Urinary bladder (tissue), 4 donors: ENCODE data around the gene FOXL1. TPM values are rescaled to one million over a fixed set of nuclear protein-coding genes. Genes with fewer than 3 reads are reported as not detected.

Source experiments
- DNase-seq: peaks from one replicate; pipeline ENCODE4 v3.0.0-alpha.2; 2015; ENCODE audit errors: extremely low spot score
- H3K27ac ChIP-seq: one replicate; pipeline ENCODE4 v1.5.1; 2013; ENCODE audit warnings: low read depth, mild to moderate bottlenecking, moderate library complexity
- H3K36me3 ChIP-seq: one replicate; pipeline ENCODE4 v1.6.1; 2013; ENCODE audit warnings: mild to moderate bottlenecking, moderate library complexity; ENCODE audit not compliant: insufficient read depth
- H3K4me1 ChIP-seq: one replicate; pipeline ENCODE4 v1.6.1; 2013; ENCODE audit warnings: mild to moderate bottlenecking, moderate library complexity; ENCODE audit not compliant: insufficient read depth
- H3K4me3 ChIP-seq: one replicate; pipeline ENCODE4 v1.5.1; 2013; ENCODE audit warnings: low read depth, low read length
- WGBS: extraction: QIAGEN DNeasy Blood & Tissue Kit; methylation state at CpG from one replicate; pipeline ENCODE4 v1.1.7; 2013; 5-methylcytosine and 5-hydroxymethylcytosine counted together
- polyA plus RNA-seq: library from polyadenylated mRNA; stranded (reverse); fragments of 200-250 nt; gene quantifications from one replicate; pipeline ENCODE4 v1.2.3, GENCODE V29; 2013
- total RNA-seq: library from RNA; depleted of rRNA; stranded (reverse); fragments of >200 nt; gene quantifications from one replicate; pipeline ENCODE4 v1.2.3, GENCODE V29; 2014
- donor health status: healthy with polysubstance abuse.
- donor health status: healthy.

The FOXL1 gene
- total and polyA plus RNA-seq, 2 donors, result 7.8 to 9.5 TPM

DNA sequence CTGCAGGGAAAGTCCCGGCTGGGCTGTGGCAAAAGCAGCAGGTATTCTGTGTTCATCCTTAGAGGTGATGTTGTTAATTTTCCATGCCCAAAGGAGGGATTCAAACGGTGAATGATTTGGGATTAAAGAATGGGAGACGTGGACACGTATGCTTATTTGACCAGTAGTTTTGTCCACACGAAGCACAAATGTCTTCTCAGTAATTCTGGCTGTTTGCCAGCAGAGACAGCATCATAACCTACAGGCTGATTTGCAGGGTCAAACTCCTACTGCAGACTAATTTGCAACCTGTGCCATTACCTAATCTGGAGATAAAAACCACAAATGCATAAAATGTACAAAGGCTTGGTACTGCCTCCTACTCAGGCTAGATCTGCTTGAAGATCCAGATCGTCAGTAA lies 37.5 kb upstream of the FOXL1 start:
- no peak overlapping the region for H3K4me3 ChIP-seq
- no peaks in the 10 kb centered on the region for H3K4me1 ChIP-seq
- WGBS, result 86% methylated on average over 6 of the region's 6 CpGs
- no peak overlapping the region for H3K27ac ChIP-seq
- H3K36me3 ChIP-seq, result peaks cover 4% of the 10 kb centered on the region
- no peak for DNase-seq

DNA sequence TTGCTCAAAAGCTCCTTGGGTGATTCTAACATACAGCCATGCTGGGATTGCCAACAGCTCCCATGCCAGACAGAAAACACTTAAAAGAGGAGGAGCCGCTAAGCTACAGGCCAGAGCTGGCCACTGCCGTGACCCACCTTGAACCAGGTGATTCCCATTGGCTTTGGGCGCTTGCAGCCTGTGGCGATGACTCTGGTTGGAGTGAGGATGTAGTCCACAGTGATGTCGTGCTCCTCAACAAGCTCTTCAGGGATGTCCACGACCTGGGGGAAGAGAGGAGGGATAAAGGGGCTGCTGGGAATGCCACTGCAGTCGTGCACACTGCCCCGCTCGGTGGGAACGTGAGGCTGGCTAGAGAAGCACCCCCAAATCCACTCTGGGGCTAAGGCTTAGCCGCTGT lies 36.8 kb upstream of the FOXL1 start:
- peaks cover 4% of the 10 kb centered on the region for H3K36me3 ChIP-seq
- no peak for DNase-seq
- no peaks in the 10 kb centered on the region for H3K4me1 ChIP-seq
- H3K27ac ChIP-seq, result no peak overlapping the region
- H3K4me3 ChIP-seq, result no peak overlapping the region
- 93% methylated on average over 11 of the region's 11 CpGs for WGBS

- H3K4me1 ChIP-seq, result no peaks in the 10 kb centered on the region
- no peak overlapping the region for H3K27ac ChIP-seq
- H3K4me3 ChIP-seq, result no peak overlapping the region
- no peak for DNase-seq
- 92% methylated on average over 21 of the region's 21 CpGs for WGBS
- H3K36me3 ChIP-seq, result peaks cover 5% of the 10 kb centered on the region
These were observed 35.3 kb upstream of the FOXL1 start for GRCh38 chr16:86542756-86543750.

GRCh38 chr16:86545481-86545880 lies 32.9 kb upstream of the FOXL1 start:
- Histone ChIP-seq H3K36me3 (peaks cover 4% of the 10 kb centered on the region), H3K4me1 (no peaks in the 10 kb centered on the region), H3K4me3 (no peak overlapping the region), H3K27ac (no peak overlapping the region)
- WGBS, result 78% methylated on average over 12 of the region's 12 CpGs
- no peak for DNase-seq

DNA sequence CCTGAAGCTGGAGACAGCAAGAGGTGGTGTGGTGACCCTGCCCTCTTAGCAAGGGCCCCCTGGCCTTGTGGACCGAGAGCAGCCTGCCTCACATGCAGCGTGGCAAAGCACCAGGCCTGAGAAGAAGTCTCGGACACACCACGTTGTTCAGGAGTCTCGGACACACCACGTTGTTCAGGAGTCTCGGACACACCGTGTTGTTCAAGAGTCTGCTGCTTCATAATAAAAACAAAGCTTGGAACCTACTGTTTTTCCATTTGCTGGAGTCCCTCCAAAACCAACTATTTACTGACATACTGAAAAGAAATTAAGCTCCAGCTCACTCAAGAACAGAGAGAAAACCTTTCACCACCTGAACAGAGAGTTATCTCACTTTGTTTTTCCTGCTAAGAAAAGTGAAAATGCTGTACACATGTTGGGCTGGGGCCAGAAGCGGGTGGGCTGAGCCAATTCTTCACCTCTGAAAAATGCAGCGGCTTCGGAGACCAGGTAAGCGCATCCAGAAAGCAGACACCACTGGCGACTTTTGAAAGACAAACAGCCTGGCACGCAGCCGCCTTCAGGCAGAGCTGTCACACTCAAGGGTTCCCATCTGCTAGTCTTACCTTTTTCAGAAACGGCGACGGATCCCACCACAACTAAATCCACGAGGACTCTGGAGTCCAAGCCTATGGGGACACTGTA lies 32.3 kb upstream of the FOXL1 start:
- no peak for DNase-seq
- H3K4me3 ChIP-seq, result no peak overlapping the region
- peaks cover 1% of the 10 kb centered on the region for H3K36me3 ChIP-seq
- H3K27ac ChIP-seq, result no peak overlapping the region
- 88% methylated on average over 19 of the region's 19 CpGs for WGBS
- H3K4me1 ChIP-seq, result no peaks in the 10 kb centered on the region

- 89% methylated on average over 8 of the region's 8 CpGs for WGBS
- Histone ChIP-seq H3K27ac (no peak overlapping the region), H3K4me3 (no peak overlapping the region), H3K4me1 (no peaks in the 10 kb centered on the region), H3K36me3 (peaks cover 1% of the 10 kb centered on the region)
- no peak for DNase-seq
These were observed 31.7 kb upstream of the FOXL1 start for GRCh38 chr16:86546638-86547013.

DNA sequence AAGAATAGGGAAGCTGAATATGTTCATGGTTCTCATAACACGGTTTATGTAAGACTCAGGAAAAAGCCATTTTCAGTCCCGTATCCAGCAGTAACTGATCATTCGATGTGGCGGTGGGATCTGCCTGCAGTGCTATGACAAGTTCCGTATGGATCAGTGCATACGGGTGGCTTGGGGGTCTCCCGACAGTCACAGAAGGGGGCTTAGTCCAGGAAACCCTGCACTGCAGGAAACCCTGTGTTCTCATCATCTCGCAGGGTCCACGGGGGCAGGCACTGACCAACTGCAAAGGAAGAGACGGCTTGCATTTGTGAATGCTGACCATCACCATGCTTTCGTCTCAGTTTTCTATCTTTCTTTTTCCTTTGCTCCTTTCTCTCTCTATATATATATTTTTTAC lies 31.1 kb upstream of the FOXL1 start:
- H3K27ac ChIP-seq, result no peak overlapping the region
- H3K4me3 ChIP-seq, result no peak overlapping the region
- H3K4me1 ChIP-seq, result no peaks in the 10 kb centered on the region
- no peak for DNase-seq
- H3K36me3 ChIP-seq, result peaks cover 1% of the 10 kb centered on the region
- WGBS, result 94% methylated on average over 11 of the region's 11 CpGs

- Histone ChIP-seq H3K36me3 (peaks cover 1% of the 10 kb centered on the region), H3K4me3 (no peak overlapping the region), H3K27ac (no peak overlapping the region), H3K4me1 (no peaks in the 10 kb centered on the region)
- 80% methylated on average over 8 of the region's 8 CpGs for WGBS
- DNase-seq, result no peak
These were observed 29.1 kb upstream of the FOXL1 start for GRCh38 chr16:86549076-86549892.

DNA sequence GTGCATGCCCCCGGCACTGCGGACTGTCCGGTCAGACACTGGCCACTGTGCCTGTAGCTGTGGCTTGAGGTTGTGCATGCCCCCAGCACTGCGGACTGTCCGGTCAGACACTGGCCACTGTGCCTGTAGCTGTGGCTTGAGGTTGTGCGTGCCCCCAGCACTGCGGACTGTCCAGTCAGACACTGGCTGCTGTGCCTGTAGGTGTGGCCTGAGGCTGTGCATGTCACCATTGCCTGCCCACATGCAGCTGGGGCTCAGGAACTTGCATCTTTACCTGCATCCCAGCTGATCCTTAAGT lies 28.5 kb upstream of the FOXL1 start:
- no peaks in the 10 kb centered on the region for H3K4me1 ChIP-seq
- DNase-seq, result no peak

GRCh38 chr16:86550281-86550680 lies 28.1 kb upstream of the FOXL1 start:
- no peak for DNase-seq
- Histone ChIP-seq H3K27ac (no peak overlapping the region), H3K4me3 (no peak overlapping the region), H3K36me3 (peaks cover 1% of the 10 kb centered on the region), H3K4me1 (no peaks in the 10 kb centered on the region)
- 94% methylated on average over 5 of the region's 5 CpGs for WGBS

More for the DNA sequence above, 28.5 kb upstream of the FOXL1 start:
- 98% methylated on average over 7 of the region's 7 CpGs for WGBS
- no peak overlapping the region for H3K4me3 ChIP-seq
- H3K27ac ChIP-seq, result no peak overlapping the region
- H3K36me3 ChIP-seq, result peaks cover 1% of the 10 kb centered on the region

DNA sequence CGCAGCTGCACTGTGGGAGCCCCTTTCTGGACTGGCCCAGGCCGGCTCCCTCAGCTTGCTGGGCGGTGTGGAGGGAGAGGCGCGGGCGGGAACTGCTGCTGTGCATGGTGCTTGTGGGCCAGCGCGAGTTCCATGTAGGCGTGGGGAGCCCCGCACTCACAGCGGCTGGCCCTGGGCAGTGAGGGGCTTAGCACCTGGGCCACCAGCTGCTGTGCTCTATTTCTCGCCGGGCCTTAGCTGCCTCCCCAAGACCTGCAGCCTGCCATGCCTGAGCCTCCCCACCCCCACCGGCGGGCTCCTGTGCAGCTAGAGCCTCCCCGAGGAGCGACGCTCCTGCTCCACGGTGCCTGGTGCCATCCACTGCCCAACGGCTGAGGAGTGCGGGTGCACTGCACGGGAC lies 25.0 kb upstream of the FOXL1 start:
- Histone ChIP-seq H3K4me3 (no peak overlapping the region), H3K4me1 (no peaks in the 10 kb centered on the region), H3K27ac (no peak overlapping the region), H3K36me3 (no peaks in the 10 kb centered on the region)
- DNase-seq, result no peak
- 94% methylated on average over 22 of the region's 22 CpGs for WGBS

DNA sequence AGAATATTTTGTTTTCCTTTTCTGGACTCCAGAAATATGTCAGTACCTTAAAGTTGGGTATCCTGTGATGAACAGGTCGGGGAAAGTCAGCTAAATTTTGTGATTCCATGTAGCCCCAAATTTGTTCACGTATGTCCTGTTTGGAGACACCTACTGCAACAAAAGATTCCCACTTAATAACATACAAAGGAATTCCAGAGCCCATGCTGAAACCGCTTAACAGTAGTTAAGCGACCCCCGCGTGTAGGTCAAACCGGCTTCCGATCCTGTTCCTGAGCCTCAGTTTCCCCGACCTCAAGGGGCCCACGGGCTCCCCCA lies 23.8 kb upstream of the FOXL1 start:
- Histone ChIP-seq H3K4me1 (no peaks in the 10 kb centered on the region), H3K27ac (peak overlapping the region; percentile 63), H3K36me3 (no peaks in the 10 kb centered on the region), H3K4me3 (peak overlapping the region; percentile 79)
- DNase-seq, result no peak
- 6% methylated on average over 10 of the region's 10 CpGs for WGBS

GRCh38 chr16:86554917-86555703 lies 23.2 kb upstream of the FOXL1 start, which contains the start of gene MTHFSD:
Gene MTHFSD, minus strand, starts transcription at chr16:86555235. Its CDS starts 51 bp downstream, at chr16:86555184.
- peak within 1 kb of the TSS; percentile 79 for H3K4me3 ChIP-seq
- 3% methylated on average over 70 of the region's 70 CpGs for WGBS
- H3K4me1 ChIP-seq, result no peaks in the 10 kb centered on the region
- DNase-seq, result no peak
- H3K36me3 ChIP-seq, result no peaks in the 10 kb centered on the region
- H3K27ac ChIP-seq, result peak within 1 kb of the TSS; percentile 63
